Right atrium auricular region (tissue), 2 donors: ENCODE measurements around the gene STXBP5L. TPM values are rescaled to one million over a fixed set of nuclear protein-coding genes. Genes with fewer than 3 reads are reported as not detected.

ENCODE experiments used
- DNase-seq: peaks from one replicate; pipeline ENCODE4 v3.0.0-alpha.2; 2019; ENCODE audit warnings: low spot score
- H3K27ac ChIP-seq, 2 donors: fragments of 200-600 bp; sonication (generic); 1 replicate in 1 of 2; 2 replicates in 1 of 2; pipeline ENCODE4 v1.5.1; 2016 to 2019
- H3K27me3 ChIP-seq, 2 donors: fragments of 200-600 bp; sonication (generic); one replicate each; pipeline versions ENCODE4 v1.5.1 to v1.6.0; 2017 to 2019
- H3K36me3 ChIP-seq: fragments of 200-600 bp; sonication (generic); one replicate; pipeline ENCODE4 v1.5.1; 2016
- H3K4me1 ChIP-seq, 2 donors: fragments of 200-600 bp; sonication (generic); one replicate each; pipeline versions ENCODE4 v1.5.1 to v1.6.0; 2017 to 2019
- H3K4me3 ChIP-seq, 2 donors: fragments of 200-600 bp; sonication (generic); 1 replicate in 1 of 2; 2 replicates in 1 of 2; pipeline ENCODE4 v1.5.1; 2017 to 2019; ENCODE audit warnings: mild to moderate bottlenecking in 1 of 2, moderate library complexity in 1 of 2
- H3K9me3 ChIP-seq, 2 donors: fragments of 200-600 bp; sonication (generic); one replicate each; pipeline ENCODE4 v1.5.1; 2019
- total RNA-seq, 2 donors: library from RNA; depleted of rRNA; stranded (reverse); fragments of >200 nt; gene quantifications; one replicate each; pipeline ENCODE4 v1.1.0, GENCODE V29; 2016
- TF ChIP-seq, protein P1 (sequence below), 2 donors: fragments of 200-600 bp; sonication (generic); IDR thresholded peaks; one replicate each; pipeline ENCODE4 v1.5.1; 2019; ENCODE audit warnings: antibody characterized with exemption in 2 of 2

STXBP5L gene
- total RNA-seq, 2 donors from 2014 or later: not detected

DNA sequence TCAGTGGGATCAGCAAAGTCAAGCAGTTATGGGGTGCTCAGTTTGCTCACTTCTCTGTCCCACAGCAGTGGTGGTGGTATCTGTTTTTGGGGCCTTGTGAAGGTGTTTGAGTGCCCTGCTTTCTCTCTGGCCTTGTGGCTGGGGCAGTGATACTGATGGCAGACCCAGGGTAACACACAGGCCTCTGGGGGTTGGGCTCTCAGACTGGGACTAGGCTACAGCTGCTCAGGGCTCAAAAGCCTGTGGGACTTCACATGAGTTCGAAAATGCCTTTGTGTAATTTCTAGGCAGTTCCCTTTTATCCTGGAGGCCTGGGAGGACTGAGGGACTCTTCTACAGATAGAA, 75.3 kb downstream of the STXBP5L start:
- Histone ChIP-seq H3K27ac (no peak overlapping the region), H3K27me3 (no peaks in the 10 kb centered on the region), H3K9me3 (peaks cover 0 to 30% of the 10 kb centered on the region in 2 donors), H3K4me3 (no peak overlapping the region), H3K4me1 (no peaks in the 10 kb centered on the region), H3K36me3 (no peaks in the 10 kb centered on the region)
- DNase-seq: no peak
- TF ChIP-seq, protein P1, sequence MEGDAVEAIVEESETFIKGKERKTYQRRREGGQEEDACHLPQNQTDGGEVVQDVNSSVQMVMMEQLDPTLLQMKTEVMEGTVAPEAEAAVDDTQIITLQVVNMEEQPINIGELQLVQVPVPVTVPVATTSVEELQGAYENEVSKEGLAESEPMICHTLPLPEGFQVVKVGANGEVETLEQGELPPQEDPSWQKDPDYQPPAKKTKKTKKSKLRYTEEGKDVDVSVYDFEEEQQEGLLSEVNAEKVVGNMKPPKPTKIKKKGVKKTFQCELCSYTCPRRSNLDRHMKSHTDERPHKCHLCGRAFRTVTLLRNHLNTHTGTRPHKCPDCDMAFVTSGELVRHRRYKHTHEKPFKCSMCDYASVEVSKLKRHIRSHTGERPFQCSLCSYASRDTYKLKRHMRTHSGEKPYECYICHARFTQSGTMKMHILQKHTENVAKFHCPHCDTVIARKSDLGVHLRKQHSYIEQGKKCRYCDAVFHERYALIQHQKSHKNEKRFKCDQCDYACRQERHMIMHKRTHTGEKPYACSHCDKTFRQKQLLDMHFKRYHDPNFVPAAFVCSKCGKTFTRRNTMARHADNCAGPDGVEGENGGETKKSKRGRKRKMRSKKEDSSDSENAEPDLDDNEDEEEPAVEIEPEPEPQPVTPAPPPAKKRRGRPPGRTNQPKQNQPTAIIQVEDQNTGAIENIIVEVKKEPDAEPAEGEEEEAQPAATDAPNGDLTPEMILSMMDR (IDR thresholded peaks at IDR 0.05): no peak

DNA sequence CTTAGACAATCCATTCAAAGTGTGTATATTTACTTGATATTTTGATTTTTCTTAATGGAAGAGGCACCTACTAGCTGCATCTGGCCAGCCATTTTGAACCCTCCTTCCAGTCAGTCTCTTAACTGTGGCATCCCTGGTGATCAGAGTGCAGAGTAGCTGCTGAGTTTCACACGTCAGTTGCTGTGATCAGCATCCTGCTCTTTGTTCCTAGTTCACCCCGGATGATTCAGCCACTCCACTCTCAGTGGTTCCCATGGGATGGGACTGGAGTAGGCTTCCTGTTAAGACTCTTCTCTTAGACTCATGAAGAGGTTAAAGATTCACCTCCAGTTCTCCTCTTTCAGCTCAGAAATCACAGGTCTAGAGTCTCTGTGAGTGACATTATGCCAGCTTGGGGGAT, 75.8 kb downstream of the STXBP5L start:
- TF ChIP-seq, protein P1 (IDR thresholded peaks at IDR 0.05): no peak
- no peaks in the 10 kb centered on the region for H3K4me1 ChIP-seq
- no peak overlapping the region for H3K27ac ChIP-seq
- no peak overlapping the region for H3K4me3 ChIP-seq
- no peaks in the 10 kb centered on the region for H3K36me3 ChIP-seq
- peaks cover 0 to 30% of the 10 kb centered on the region in 2 donors for H3K9me3 ChIP-seq
- DNase-seq: no peak
- no peaks in the 10 kb centered on the region for H3K27me3 ChIP-seq

DNA sequence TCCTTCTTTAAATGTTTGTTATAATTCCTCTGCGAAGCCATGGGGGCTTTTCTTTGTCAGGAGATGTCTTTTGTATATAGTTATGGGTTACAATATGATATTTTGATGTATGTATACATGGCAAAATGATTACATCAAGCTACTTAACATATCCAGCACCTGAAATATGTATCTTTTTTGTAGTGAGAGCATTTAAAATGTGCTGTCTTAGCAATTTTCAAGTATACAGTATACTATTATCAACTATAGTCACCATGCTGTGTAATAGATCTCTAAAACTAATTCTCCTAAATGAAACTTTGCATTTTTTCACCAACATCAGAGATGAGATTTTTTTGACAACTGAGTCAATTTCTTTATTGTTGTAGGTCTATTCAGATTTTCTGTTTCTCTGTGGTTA, 77.2 kb downstream of the STXBP5L start:
- H3K36me3 ChIP-seq: no peaks in the 10 kb centered on the region
- H3K9me3 ChIP-seq: peaks cover 0 to 21% of the 10 kb centered on the region in 2 donors
- H3K4me3 ChIP-seq: no peak overlapping the region
- DNase-seq: no peak
- TF ChIP-seq, protein P1 (IDR thresholded peaks at IDR 0.05): no peak
- no peaks in the 10 kb centered on the region for H3K27me3 ChIP-seq
- no peaks in the 10 kb centered on the region for H3K4me1 ChIP-seq
- H3K27ac ChIP-seq: no peak overlapping the region

DNA sequence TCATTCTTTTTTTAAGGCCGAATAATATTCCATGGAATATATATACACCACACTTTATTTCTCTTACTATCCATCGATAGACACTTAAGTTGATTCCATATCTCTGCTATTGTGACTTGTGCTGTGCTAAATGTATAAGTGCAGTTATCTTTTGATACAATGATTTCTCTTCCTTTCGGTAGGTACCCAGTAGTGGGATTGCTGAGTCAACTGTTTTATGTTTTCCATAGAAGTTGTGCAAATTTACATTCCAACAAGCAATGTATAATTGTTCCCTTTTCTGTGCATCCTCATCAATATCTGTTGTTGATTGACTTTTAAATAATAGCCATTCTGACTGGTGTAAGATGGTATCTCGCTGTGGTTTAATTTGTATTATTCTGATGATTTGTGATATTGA, 81.0 kb downstream of the STXBP5L start:
- Histone ChIP-seq H3K27ac (no peak overlapping the region), H3K9me3 (peaks cover 0 to 1% of the 10 kb centered on the region in 2 donors), H3K36me3 (no peaks in the 10 kb centered on the region), H3K4me1 (no peaks in the 10 kb centered on the region), H3K27me3 (no peaks in the 10 kb centered on the region), H3K4me3 (no peak overlapping the region)
- TF ChIP-seq, protein P1 (IDR thresholded peaks at IDR 0.05): no peak
- DNase-seq: no peak

DNA sequence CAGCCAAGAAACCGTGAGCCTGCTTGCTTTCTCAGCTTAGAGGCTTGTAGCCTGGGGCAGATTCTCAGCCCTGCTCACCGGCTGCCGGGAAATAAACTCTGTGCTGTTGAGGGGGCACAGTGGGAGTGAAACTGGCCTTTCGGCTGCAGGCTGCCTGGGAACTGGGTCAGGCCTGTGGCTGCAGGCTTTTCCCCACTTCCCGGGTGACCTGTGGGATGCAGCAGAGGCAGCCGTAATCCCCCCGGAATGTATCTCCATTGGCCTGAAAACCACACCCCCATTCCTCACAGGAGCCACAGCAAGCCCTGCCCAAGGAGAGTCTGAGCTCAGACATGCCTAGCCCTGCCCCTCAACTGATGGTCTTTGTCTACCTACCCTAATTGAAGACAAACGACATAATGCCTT, 110.9 kb downstream of the STXBP5L start:
- Histone ChIP-seq H3K4me3 (no peak overlapping the region), H3K27me3 (no peaks in the 10 kb centered on the region), H3K4me1 (no peaks in the 10 kb centered on the region), H3K36me3 (no peaks in the 10 kb centered on the region), H3K9me3 (peaks cover 0 to under 1% of the 10 kb centered on the region in 2 donors), H3K27ac (no peak overlapping the region)
- TF ChIP-seq, protein P1 (IDR thresholded peaks at IDR 0.05): no peak
- DNase-seq: no peak

DNA sequence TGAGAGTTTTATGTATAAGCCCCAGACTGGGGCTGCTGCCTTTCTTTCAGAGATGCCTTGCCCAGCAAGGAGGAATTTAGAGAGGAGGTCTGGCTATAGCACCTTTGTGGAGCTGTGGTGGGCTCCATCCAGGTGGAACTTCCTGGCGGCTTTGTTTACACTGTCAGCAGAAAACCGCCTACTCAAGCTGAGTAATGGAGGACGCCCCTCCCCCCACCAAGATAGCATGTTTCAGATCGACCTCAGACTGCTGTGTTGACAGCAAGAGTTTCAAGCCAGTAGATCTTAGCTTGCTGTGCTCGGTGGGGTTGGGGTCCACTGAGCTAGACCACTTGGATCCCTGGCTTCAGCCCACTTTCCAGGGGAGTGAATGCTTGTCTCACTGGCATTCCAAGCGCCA, 155.6 kb downstream of the STXBP5L start:
- H3K9me3 ChIP-seq: no peaks in the 10 kb centered on the region
- no peak overlapping the region for H3K27ac ChIP-seq
- no peak overlapping the region for H3K4me3 ChIP-seq
- no peaks in the 10 kb centered on the region for H3K36me3 ChIP-seq
- TF ChIP-seq, protein P1 (IDR thresholded peaks at IDR 0.05): no peak
- DNase-seq: no peak
- H3K4me1 ChIP-seq: no peaks in the 10 kb centered on the region
- no peaks in the 10 kb centered on the region for H3K27me3 ChIP-seq
